AML-193 (cell line): Measurements from ENCODE around the gene FBXO48.

Experiments
- DNase-seq, 2 experiments: peaks; one replicate each; lab custom pipeline; 2025; lab: John Stamatoyannopoulos, UW

FBXO48 gene

DNA sequence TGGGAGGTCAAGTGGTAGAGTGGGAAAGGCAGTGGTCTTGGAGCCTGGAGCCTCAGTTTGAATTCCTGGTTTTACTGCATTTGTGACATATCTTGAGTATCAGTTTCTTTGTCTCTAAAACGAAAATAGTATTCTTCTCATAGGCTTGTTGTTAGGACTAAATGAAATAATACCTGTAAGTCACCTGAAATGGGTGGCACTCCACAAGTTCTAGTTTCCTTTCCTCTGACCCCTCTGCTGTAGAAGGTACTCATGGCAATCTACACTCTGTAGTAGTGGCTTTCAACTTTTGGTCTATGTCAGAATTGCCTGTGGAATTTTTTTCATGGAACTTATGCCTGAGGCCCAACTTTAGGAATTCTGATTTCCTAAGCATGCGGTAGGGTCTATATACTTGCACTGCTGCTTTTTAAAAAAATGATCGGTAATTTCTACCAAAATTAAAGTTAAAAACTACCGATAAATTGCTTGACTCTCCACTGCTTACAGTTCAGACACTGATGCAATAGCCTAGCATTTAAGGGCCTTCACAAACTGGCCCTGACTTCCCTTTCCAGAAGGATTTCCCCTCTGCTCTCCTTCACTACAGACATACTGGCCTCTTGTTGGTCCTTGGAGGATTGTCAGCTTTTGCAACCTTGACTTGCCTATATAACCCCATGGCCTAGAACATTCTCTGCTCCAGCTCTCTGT is 54.8 kb downstream of the FBXO48 start:
- DNase-seq, result peak; percentile 74

- peak; percentile 59 to 77 for DNase-seq
Measured at GRCh38 chr2:68411397-68412126, 55.5 kb downstream of the FBXO48 start.
